ENCODE measurements around the gene ARHGEF25. TPM values are rescaled to one million over a fixed set of nuclear protein-coding genes. Genes with fewer than 3 reads are reported as not detected.

Gene ARHGEF25
- total and polyA plus RNA-seq, 2 of the 13 experiments (the other 11 are each of a cell fraction or from before 2014, with no cell fraction given) = 11.5 to 12.5 TPM

- no peaks in the 10 kb centered on the region for H3K9me3 ChIP-seq (ENCODE audit: low read length)
- ATAC-seq = peak; percentile 25
- ChIA-PET POLR2A (interaction anchor here (0.9 to 5.4 kb wide), 6 partner anchors 13 to 89 kb away, joined by 3 to 26 read pairs (median 4); partner anchors contain the start of gene PIP4K2C), CTCF (ENCODE audit: low intra/inter-chr PET ratio, low total read pairs) (no interaction called here)
- H3K27me3 ChIP-seq (ENCODE audit: control insufficient read depth in 1 of 2, insufficient read depth in 2 of 2, low read length in 2 of 2) = peaks cover 0 to 14% of the 10 kb centered on the region in 2 experiments; a peak in 1 of 5 replicates
- H3K36me3 ChIP-seq (replicated peaks in 1 of 2; ENCODE audit: control insufficient read depth in 1 of 2, insufficient read depth in 2 of 2, low read length in 2 of 2) = peaks cover 6 to 12% of the 10 kb centered on the region in 2 experiments; a peak in 3 of 5 replicates
- no peaks in the 10 kb centered on the region for H3K79me2 ChIP-seq (ENCODE audit: insufficient read depth, low read length)
- no TSS peak for BruUV-seq (replicated peaks)
- H3K9ac ChIP-seq (ENCODE audit: insufficient read depth, low read depth, low read length) = peak within 1 kb of the TSS; percentile 67
- intact Hi-C loops (cut with micrococcal nuclease; ENCODE audit: unreplicated experiment) (no loop called here), in situ Hi-C loops (cut with HindIII; ENCODE audit: extremely low pct_ligation_motif_present, low pct_unique_long_range_greater_than_20kb) (no loop called here)
- peak within 1 kb of the TSS; percentile 79 to 84 (median 80) for H3K4me3 ChIP-seq (replicated peaks in 1 of 3; ENCODE audit: insufficient read depth in 1 of 3, low read depth in 2 of 3, low read length in 3 of 3)
- H2AFZ ChIP-seq (ENCODE audit: low read length) = no peak within 1 kb of the TSS
- H4K20me1 ChIP-seq (ENCODE audit: insufficient read depth, low read length) = no peaks in the 10 kb centered on the region; the same call in 1 of the 2 replicates
- peak within 1 kb of the TSS; percentile 26 for H3K27ac ChIP-seq (ENCODE audit: extremely low read length, insufficient read depth, low read length)
- peaks cover 27% of the 10 kb centered on the region for H3K4me1 ChIP-seq (ENCODE audit: insufficient read depth, low read length)
- FAIRE-seq = no peak
- 26% methylated on average over 29 of the region's 36 CpGs for WGBS (ENCODE audit: low lambda C conversion rate)
- no peak for DNase-seq (ENCODE audit: low spot score)
- H3K4me2 ChIP-seq (ENCODE audit: low read depth, low read length) = peak within 1 kb of the TSS; percentile 92
- 0 out of 4 replicates have a peak, but pooled peaks of 1 of the 2 experiments have one; percentile 24 for TF ChIP-seq HMGXB4 (CRISPR knock-in tag; IDR thresholded peaks at IDR 0.05; ENCODE audit: borderline replicate concordance in 1 of 2, low read depth in 1 of 2)
- TF ChIP-seq SAP130 (CRISPR knock-in tag; IDR thresholded peaks at IDR 0.05; ENCODE audit: low read depth) = 0 out of 2 replicates have a peak, but pooled peaks have one; percentile 1
- no peak for TF ChIP-seq USF2 (IDR thresholded peaks at IDR 0.05; ENCODE audit: low read depth, low read length)
- TF ChIP-seq USF2 (CRISPR knock-in tag; IDR thresholded peaks at IDR 0.05; ENCODE audit: borderline replicate concordance) = peak; percentile 53; the same call in 1 of the 2 replicates
- 0 out of 2 replicates have a peak, but pooled peaks have one; percentile 10 for TF ChIP-seq TAF1 (CRISPR knock-in tag; IDR thresholded peaks at IDR 0.05)
- TF ChIP-seq ZFY (CRISPR knock-in tag; IDR thresholded peaks at IDR 0.05) = 0 out of 2 replicates have a peak, but pooled peaks have one; percentile 20
- TF ChIP-seq KAT8 (CRISPR knock-in tag; IDR thresholded peaks at IDR 0.05) = 0 out of 2 replicates have a peak, but pooled peaks have one; percentile 25
- 0 out of 2 replicates have a peak, but pooled peaks have one; percentile 8 for TF ChIP-seq RFX5 (IDR thresholded peaks at IDR 0.05; ENCODE audit: low read depth, low read length)
- no peak for TF ChIP-seq PRDM4 (CRISPR knock-in tag; IDR thresholded peaks at IDR 0.05; ENCODE audit: borderline replicate concordance)
- TF ChIP-seq PATZ1 (CRISPR knock-in tag; IDR thresholded peaks at IDR 0.05) = 0 out of 2 replicates have a peak, but pooled peaks have one; percentile 10
- TF ChIP-seq ZNF263 (CRISPR knock-in tag; IDR thresholded peaks at IDR 0.05) = peak; percentile 59
- 0 out of 2 replicates have a peak, but pooled peaks have one; percentile 13 for TF ChIP-seq ZNF446 (CRISPR knock-in tag; IDR thresholded peaks at IDR 0.05)
- peak; percentile 76 for TF ChIP-seq YY1 (IDR thresholded peaks at IDR 0.05; ENCODE audit: insufficient read depth, insufficient replicate concordance, low read depth, low read length)
- TF ChIP-seq ZNF567 (CRISPR knock-in tag; IDR thresholded peaks at IDR 0.05; ENCODE audit: borderline replicate concordance) = no peak
- no peak for TF ChIP-seq SSRP1 (CRISPR knock-in tag; IDR thresholded peaks at IDR 0.05)
Measured at GRCh38 chr12:57604454-57604991, 6.7 kb upstream of the ARHGEF25 start, which contains the start of gene DTX3. DTX3 (plus strand) TSS chr12:57604824; CDS start chr12:57606518, 1,694 bp downstream.
